GM18505 (cell line): Measurements from ENCODE around the gene NPHS1.

ENCODE experiments used
- ATAC-seq: cut with Tn5 transposase; IDR thresholded peaks from one replicate; pipeline ENCODE4 v1.9.1; 2021; ENCODE audit not compliant: unreplicated experiment
- POLR2A ChIP-seq: IDR thresholded peaks from 4 replicates; pipeline ENCODE4 v1.6.1; 2011; ENCODE audit warnings: borderline replicate concordance; ENCODE audit not compliant: insufficient read depth, insufficient read length; ENCODE audit errors: extremely low read depth

NPHS1 gene

GRCh38 chr19:35776102-35776788 lies 76.1 kb downstream of the NPHS1 start:
- ATAC-seq = no peak
- no peak for TF ChIP-seq POLR2A
